ENCODE results near the gene ARPC1B.
"Not testable (repeated sequence)": the region's sequence is repeated elsewhere in the genome, so short reads cannot be mapped to it uniquely, and the experiment has no call there.

Gene ARPC1B

GRCh38 chr7:99374111-99375064, at the start of gene ARPC1B:
TSS of gene ARPC1B (plus strand) at chr7:99374730. CDS start at chr7:99385715, 10,985 bp downstream.
- no peak for DNase-seq (ENCODE audit: low read depth, low spot score)

GRCh38 chr7:99325001-99325493, 49.5 kb upstream of the ARPC1B start:
- no peak for DNase-seq (ENCODE audit: low read depth, low spot score)

GRCh38 chr7:99325592-99326407, 48.7 kb upstream of the ARPC1B start, which contains the start of gene ARPC1A:
TSS of gene ARPC1A (plus strand) at chr7:99325898. CDS start at chr7:99333354, 7,456 bp downstream.
- DNase-seq (ENCODE audit: low read depth, low spot score), result peak; percentile 91

GRCh38 chr7:99326408-99326782, 48.1 kb upstream of the ARPC1B start:
- no peak for DNase-seq (ENCODE audit: low read depth, low spot score)

GRCh38 chr7:99330314-99330961, 44.1 kb upstream of the ARPC1B start:
- DNase-seq (ENCODE audit: low read depth, low spot score), result not testable (repeated sequence)

GRCh38 chr7:99331002-99331401, 43.5 kb upstream of the ARPC1B start:
- no peak for DNase-seq (ENCODE audit: low read depth, low spot score)

- no peak for DNase-seq (ENCODE audit: low read depth, low spot score)
These were observed 34.9 kb upstream of the ARPC1B start for GRCh38 chr7:99339595-99339994.

- no peak for DNase-seq (ENCODE audit: low read depth, low spot score)
These were observed 33.9 kb upstream of the ARPC1B start for GRCh38 chr7:99340659-99341058.

GRCh38 chr7:99344061-99344647, 30.4 kb upstream of the ARPC1B start:
- no peak for DNase-seq (ENCODE audit: low read depth, low spot score)

- not testable (repeated sequence) for DNase-seq (ENCODE audit: low read depth, low spot score)
These were observed 23.9 kb upstream of the ARPC1B start for GRCh38 chr7:99350641-99351040.

GRCh38 chr7:99352247-99352646, 22.3 kb upstream of the ARPC1B start:
- no peak for DNase-seq (ENCODE audit: low read depth, low spot score)

- no peak for DNase-seq (ENCODE audit: low read depth, low spot score)
These were observed 19.4 kb upstream of the ARPC1B start for GRCh38 chr7:99355098-99355497.

- no peak for DNase-seq (ENCODE audit: low read depth, low spot score)
These were observed 16.6 kb upstream of the ARPC1B start for GRCh38 chr7:99357701-99358490.

GRCh38 chr7:99358521-99358920, 16.0 kb upstream of the ARPC1B start:
- DNase-seq (ENCODE audit: low read depth, low spot score), result not testable (repeated sequence)

- no peak for DNase-seq (ENCODE audit: low read depth, low spot score)
These were observed 14.9 kb upstream of the ARPC1B start for GRCh38 chr7:99359465-99360154.

- no peak for DNase-seq (ENCODE audit: low read depth, low spot score)
These were observed 11.7 kb upstream of the ARPC1B start for GRCh38 chr7:99362801-99363200.

- DNase-seq (ENCODE audit: low read depth, low spot score), result no peak
These were observed 11.2 kb upstream of the ARPC1B start for GRCh38 chr7:99363286-99363685.

GRCh38 chr7:99365318-99366141, 9.0 kb upstream of the ARPC1B start:
- DNase-seq (ENCODE audit: low read depth, low spot score), result no peak

GRCh38 chr7:99366646-99367045, 7.9 kb upstream of the ARPC1B start:
- no peak for DNase-seq (ENCODE audit: low read depth, low spot score)

Measured in brain pericyte (primary cell).